Inferior parietal cortex (tissue), 1 donor: ENCODE data around the gene GNAT1.
"Not testable (repeated sequence)": the region's sequence is repeated elsewhere in the genome, so short reads cannot be mapped to it uniquely, and the experiment has no call there.

Source experiments
- DNase-seq: peaks from one replicate; pipeline ENCODE4 v3.0.0-alpha.2; 2016; ENCODE audit errors: extremely low spot score

Gene GNAT1

GRCh38 chr3:50202353-50203112, 11.1 kb downstream of the GNAT1 start:
- DNase-seq: no peak

- DNase-seq: no peak
Observed at GRCh38 chr3:50203113-50203808, 11.9 kb downstream of the GNAT1 start.

- no peak for DNase-seq
Observed at GRCh38 chr3:50203809-50204803, 12.7 kb downstream of the GNAT1 start.

- DNase-seq: no peak
Observed at GRCh38 chr3:50204804-50205412, 13.5 kb downstream of the GNAT1 start, which contains the start of gene SLC38A3. Gene SLC38A3 (plus strand): TSS chr3:50205271. CDS start chr3:50214200, 8,929 bp downstream.

- DNase-seq: no peak
Observed at GRCh38 chr3:50205413-50206276, 14.2 kb downstream of the GNAT1 start.

GRCh38 chr3:50207359-50208042, 16.1 kb downstream of the GNAT1 start:
- DNase-seq: no peak

- no peak for DNase-seq
Observed at GRCh38 chr3:50208677-50209344, 17.4 kb downstream of the GNAT1 start.

GRCh38 chr3:50210176-50210509, 18.7 kb downstream of the GNAT1 start:
- no peak for DNase-seq

- DNase-seq: no peak
Observed at GRCh38 chr3:50210510-50211367, 19.3 kb downstream of the GNAT1 start.

- DNase-seq: not testable (repeated sequence)
Observed at GRCh38 chr3:50211368-50211717, 19.9 kb downstream of the GNAT1 start.

- no peak for DNase-seq
Observed at GRCh38 chr3:50211930-50212329, 20.5 kb downstream of the GNAT1 start.

- DNase-seq: no peak
Observed at GRCh38 chr3:50212502-50212901, 21.1 kb downstream of the GNAT1 start.

- no peak for DNase-seq
Observed at GRCh38 chr3:50212971-50213370, 21.6 kb downstream of the GNAT1 start.

GRCh38 chr3:50213373-50213772, 22.0 kb downstream of the GNAT1 start:
- DNase-seq: peak; percentile 79

- no peak for DNase-seq
Observed at GRCh38 chr3:50214824-50215223, 23.4 kb downstream of the GNAT1 start.

- no peak for DNase-seq
Observed at GRCh38 chr3:50215529-50215928, 24.1 kb downstream of the GNAT1 start.

GRCh38 chr3:50217681-50218080, 26.3 kb downstream of the GNAT1 start:
- no peak for DNase-seq

- no peak for DNase-seq
Observed at GRCh38 chr3:50218448-50218847, 27.0 kb downstream of the GNAT1 start.

GRCh38 chr3:50219285-50219684, 27.9 kb downstream of the GNAT1 start:
- DNase-seq: no peak
